A172 (cell line): ENCODE results near the gene RPUSD1. TPM values are rescaled to one million over a fixed set of nuclear protein-coding genes. Genes with fewer than 3 reads are reported as not detected.
"Not testable (repeated sequence)": the region's sequence is repeated elsewhere in the genome, so short reads cannot be mapped to it uniquely, and the experiment has no call there.

Source experiments
- DNase-seq: peaks from one replicate; pipeline ENCODE4 v3.0.0-alpha.2; 2015; ENCODE audit warnings: low spot score
- total RNA-seq: library from RNA; depleted of rRNA; stranded (reverse); fragments of >200 nt; shearing (Covaris generic); gene quantifications from 2 replicates; pipeline ENCODE4 v1.2.3, GENCODE V29; 2014; rRNA removed

Gene RPUSD1
- total RNA-seq, 1 experiment from 2014 or later, result 58.3 TPM

DNA sequence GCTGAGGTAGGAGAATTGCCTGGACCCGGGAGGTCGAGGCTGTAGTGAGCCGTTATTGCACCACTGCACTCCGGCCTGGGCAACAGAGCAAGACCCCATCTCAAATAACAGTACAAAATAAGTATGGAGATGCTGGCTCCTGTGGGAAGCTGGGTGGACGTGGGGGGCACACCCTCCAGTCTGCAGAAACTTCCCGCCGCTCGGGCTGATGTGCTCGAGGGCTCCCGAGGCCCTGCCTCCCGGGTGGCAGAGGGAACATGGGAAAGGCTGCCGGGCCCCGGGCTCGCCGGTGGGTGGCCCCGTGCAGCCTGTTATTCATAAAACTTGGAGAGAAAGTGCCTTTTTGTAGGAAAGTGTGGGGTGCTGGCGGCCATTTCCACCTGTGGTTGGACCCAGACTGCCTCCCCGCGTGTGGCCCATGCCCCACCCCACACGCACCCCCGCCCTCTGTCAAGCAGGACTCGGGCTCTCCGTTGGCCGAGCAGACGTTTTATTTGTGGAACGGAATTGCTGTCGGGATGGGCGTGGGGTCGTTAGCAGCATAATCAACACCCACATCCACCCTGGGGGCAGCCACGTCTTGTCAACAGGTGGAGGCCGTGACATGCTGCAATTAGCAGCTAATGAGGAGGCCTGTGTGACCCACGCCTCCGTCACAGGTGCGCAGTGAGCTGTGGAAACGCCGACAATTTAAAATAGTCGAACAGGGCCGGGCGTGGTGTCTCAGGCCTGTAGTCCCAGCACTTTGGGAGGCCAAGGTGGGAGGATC lies 40.0 kb downstream of the RPUSD1 start:
- no peak for DNase-seq

DNA sequence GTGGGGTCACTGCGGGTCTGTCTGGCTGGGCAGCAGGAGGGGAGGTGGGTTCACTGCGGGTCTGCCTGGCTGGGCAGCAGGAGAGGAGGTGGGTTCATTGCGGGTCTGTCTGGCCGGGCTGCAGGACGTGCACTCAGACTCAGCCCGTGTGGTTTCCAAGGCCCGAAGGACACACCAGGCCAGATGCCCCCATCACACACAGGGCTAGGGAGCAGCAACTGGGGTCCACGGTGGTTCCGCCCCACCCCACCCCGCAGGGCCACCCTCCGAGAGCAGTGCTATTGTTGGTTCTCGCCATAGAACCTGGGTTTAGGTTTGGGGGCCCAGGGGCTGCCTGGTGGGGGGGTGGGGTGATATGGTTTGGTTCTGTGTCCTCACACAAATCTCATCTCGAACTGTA lies 41.5 kb downstream of the RPUSD1 start:
- DNase-seq, result no peak

DNA sequence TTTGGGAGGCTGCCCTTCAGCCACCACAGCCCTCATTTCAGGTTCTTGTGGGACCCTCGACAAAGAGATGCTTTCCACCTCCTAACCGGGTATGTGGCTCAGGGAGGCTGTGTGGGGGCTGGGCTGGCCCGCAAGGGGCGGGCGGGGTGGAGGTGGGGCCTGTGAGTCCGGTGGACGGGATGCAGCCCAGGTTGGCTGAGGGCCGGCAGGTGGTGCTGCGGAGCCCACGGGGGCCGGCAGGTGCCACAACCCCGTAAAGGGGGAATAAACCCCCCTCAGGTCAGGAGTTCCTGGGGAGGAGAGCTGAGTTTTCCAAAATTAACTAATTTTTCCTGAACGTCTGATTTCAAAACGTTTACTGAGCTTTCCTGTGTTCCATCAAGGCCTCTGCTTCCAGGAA lies 42.4 kb downstream of the RPUSD1 start:
- DNase-seq, result no peak

DNA sequence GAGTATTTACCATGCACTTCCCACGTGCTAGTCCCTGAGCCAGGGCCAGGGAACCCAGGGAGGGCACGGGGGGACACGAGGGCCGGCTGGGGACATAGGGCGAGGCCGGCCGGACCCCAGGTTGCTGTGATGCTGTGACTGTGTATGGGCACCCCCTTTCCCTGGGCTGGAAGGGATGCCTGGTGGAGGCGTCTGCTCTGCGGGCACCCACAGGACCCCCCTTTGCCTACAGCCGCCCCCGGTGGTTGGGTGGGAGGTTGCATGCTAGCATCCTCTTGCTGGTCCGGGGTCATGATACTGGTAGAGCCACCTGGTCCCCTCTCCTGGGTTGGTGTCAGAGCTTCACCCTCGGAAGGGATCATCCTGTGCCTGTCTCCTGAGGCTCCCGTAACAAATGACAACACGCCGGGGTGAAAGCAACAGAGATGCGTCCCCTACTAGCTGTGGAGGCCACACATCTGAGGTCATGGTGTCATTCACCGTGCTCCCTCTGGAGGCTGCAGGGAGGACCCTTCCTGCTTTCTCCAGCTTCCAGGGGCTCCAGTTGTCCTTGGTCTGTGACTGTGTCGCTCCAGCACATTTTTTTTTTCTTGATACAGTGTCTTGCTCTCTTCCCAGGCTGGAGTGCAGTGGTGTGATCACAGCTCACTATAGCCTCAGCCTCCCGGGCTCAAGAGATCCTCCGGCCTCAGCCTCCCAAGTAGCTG lies 44.2 kb downstream of the RPUSD1 start:
- no peak for DNase-seq

DNA sequence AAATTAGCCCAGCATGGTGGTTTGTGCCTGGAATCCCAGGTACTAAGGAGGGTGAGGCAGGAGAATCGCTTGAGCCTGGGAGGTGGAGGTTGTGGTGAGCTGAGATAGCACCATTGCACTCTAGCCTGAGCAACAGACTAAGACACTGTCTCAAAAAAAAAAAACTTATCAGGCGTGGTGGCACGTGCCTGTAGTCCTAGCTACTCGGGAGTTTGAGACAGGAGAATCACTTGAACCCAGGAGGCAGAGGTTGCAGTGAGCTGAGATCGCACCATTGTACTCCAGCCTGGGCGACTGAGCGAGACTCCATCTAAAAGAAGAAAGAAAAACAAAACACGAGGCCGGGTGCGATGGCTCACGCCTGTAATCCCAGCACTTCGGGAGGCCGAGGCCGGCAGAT lies 45.3 kb downstream of the RPUSD1 start:
- DNase-seq, result not testable (repeated sequence)

DNA sequence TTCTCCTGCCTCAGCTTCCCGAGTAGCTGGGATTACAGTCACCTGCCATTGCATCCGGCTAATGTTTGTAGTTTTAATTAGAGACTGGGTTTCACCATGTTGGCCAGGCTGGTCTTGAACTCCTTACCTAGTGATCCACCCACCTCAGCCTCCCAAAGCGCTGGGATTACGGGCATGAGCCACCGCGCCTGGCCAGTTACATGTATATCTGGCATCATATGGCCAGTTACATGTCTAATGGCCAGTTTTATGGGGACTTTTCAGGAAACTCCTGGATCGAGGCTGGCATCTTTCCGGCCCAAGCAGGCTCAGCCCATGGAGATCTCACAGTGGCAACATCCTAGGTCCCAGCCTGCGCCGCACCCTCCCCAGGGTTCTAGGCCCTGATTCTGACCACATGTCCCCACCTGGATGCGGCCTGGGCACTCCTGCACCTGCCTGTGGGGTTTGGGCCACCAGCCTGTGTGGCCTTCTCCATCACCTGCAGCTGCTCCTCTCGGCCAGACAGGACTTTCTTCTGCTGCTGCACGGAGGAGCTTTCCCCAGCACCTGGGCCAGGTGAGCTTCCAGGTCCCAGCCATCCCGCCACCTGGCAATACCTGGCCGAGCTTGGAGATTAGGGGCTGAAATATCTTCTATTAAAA lies 46.1 kb downstream of the RPUSD1 start:
- no peak for DNase-seq

DNA sequence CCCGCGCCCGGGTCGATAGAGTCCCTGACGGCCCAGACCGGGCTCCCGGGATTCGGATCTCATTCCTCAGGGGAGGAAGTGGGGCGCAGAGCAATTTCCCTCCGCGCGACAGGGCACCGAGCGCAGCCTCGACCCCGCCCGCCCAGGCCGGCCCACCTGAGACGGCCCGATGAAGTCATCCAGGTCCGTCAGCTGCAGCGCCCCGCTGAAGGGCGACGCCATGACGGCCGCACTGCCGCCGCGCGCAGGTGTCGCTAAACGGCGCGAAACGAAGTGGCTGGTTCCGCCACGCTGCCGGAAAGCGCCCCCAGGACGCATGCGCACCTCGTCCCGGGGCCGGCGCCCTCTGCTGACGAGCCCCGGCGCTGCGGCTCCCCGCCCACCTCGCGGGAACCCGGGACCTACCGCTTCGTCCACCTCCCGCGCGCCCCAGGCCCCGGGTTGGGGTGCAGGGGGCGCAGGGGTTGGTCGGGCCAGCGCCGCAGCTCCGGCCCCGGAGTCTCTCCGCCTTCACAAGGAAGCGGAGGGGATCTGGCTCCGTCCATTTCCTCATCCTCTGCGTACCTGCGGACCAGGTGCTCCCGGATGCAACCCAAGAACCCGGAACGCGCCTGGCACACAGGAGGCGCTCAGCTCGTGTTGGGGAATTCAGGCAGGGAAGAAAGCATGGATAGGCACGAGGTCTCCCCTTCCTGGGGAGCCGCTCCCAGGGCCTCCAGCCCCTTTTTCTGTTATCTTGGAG lies 47.2 kb downstream of the RPUSD1 start, which contains the start of gene CIAO3:
Gene CIAO3, minus strand, starts transcription at position 234 of the 742 bp plus-strand sequence. Its CDS starts 12 bp downstream, at position 222.
- peak; percentile 82 for DNase-seq

DNA sequence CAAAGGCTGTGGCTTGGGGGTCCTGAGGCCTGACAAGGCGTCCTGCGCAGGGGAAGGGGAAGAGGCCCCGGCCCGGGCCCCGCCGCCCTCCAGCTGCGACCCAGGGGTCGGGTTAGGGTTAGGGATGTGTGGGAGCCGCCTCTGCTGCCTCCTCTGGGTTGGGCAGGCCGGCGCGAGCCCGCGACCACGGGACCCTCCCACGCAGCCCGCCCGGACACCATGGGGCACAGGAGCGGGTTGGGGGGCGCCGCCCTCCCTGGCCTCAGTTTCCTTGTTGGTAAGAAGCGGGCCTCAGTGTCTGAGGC lies 47.8 kb downstream of the RPUSD1 start:
- DNase-seq, result no peak

DNA sequence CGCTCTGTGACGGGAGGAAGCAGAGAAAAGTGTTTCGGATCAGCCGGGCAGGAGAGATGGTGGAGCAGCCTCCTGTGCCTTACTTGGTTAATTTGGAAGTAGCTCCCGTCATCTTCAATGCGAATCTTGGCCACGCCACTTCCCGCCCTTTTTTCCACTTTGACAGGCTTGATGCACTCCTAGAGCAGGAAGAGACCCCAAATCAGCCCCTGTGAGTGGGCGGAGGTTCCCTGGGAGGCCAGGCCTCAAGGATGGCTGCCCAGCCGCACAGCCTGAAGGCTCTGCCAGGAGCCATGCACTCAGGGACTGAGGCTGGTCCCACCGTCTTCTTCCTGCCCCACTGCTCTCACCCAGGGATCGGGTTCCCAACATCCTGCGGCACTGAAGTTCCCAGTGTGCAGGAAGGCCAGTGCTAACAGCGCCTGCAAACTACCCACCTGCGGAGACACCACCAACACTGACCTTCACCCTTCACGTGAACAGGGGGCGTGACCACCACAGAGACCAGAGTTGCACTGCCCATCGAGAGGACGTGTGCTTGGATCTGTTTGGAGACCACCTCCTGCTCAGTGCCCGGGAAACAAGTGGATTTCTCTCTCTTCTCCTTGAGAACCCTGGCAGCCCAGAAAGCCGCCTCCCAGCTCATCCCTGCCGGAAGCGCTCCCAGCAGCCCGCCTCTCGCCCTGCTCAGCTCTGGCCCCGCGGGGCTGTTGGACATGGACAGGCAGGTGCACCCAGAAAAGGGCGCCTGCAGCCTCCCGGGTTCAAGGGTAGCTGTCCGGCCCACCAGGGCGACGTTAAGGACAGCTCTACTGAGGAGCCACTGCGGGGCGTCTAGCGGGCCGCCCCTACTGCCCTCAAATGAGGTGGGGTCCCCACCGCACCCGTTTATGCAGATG lies 48.4 kb downstream of the RPUSD1 start:
- DNase-seq, result no peak

DNA sequence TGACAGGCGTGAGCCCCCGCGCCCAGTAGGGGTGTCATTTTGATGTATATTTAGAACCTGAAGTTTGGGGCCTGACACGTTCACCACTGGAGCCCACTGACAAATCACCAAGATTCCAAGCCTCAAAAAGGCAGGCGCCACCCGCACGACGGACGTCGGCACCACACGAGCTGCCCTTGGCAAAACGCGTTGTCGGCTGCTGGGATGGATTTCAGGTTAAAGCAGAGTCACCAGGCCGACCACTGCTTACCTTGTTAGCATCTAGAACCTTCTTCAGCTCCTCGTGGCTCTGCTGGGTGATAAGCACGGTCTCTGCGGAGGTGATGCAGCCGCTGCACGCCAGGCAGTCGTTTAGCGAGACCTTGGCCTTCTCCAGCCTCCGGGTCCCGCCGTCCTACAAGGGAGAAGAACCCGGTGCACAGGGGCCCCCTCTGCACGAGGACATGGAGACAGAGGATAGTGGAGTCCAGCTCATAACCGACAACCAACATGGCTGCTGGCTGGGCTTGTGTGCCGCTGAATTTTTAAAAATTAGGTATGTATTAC lies 51.2 kb downstream of the RPUSD1 start:
- no peak for DNase-seq

DNA sequence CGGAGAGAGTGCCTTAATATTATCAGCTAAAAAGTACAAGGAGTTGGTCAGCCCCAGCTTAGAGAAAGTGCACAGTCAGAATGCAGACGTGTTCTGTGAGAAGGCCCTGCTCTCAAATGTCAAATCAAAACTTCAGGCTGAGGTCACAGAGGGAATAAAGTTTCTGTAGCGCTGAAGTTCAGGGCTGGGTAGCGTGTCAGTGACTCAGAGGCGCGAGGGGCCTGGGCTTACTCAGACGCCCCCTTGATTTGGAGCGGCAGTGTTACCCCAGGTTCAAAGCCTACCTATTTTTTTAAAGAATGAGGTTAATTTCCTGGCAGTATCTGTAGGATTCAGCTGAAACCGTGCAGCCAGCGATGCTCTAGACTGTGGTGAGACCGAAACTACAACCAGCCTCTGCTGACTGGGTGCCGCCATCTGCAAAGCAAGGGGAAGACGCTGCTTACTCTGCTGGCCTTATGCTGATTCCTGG lies 52.2 kb downstream of the RPUSD1 start:
- no peak for DNase-seq

DNA sequence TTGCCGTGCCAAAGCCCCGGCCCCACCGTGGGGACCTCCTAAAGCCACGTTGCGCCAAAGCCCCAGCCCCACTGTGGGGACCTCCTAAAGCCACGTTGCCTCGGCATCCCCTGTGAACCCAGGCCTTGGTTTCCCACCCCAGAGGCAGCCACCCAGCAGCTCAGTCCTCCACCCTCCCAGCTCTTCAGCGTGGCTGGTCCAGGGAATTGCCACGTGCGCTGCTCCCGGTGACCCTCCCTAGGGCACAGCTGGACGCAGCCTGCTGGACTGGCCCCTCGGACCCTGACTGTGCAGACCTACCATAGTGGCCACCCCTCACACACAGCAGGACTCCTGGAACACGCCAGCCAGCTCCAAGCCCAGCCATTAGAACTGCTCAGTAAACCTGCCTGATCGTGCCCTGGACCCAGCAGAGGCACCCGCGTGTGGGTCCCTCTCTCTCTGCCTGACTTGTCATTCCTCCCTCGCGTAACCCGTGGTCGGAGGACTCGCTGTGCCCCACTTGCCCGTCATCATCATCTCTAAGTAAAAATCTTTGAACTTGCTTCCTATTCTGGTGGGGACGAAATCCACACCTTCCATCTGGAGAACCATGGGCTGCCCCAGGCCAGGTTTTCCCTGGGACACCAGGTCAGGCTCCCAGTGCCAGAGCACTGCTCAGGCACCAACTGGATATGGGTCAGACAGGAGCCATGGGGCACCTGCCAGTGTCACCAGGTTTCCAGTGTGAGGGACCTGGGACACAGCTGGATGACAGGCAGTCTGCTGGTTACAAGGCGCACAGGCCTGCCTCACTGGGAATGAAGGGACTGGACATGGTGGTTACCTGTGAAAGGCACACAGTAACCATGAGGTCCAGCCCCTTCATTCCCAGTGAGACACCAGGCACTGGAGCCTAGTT lies 53.0 kb downstream of the RPUSD1 start:
- no peak for DNase-seq

Other genes starting within 250 kb of the RPUSD1 start
- gene PRR35, start 228.0 kb downstream of the RPUSD1 start, total RNA-seq, result not detected in 2 replicates
- gene NHLRC4, start 221.4 kb downstream of the RPUSD1 start, total RNA-seq, result 0.34 TPM in 1 of 2 replicates, not detected in the other
- 76.5 and 77.1 TPM in 2 replicates for gene PIGQ, start 218.4 kb downstream of the RPUSD1 start, total RNA-seq
- 16.8 and 20.2 TPM in 2 replicates for gene RAB40C, start 198.3 kb downstream of the RPUSD1 start, total RNA-seq
- 0.24 TPM in 1 of 2 replicates, not detected in the other for gene WFIKKN1, start 157.4 kb downstream of the RPUSD1 start, total RNA-seq
- gene METTL26, start 152.1 kb downstream of the RPUSD1 start, total RNA-seq, result 126 and 150 TPM in 2 replicates
- gene MCRIP2, start 146.6 kb downstream of the RPUSD1 start, total RNA-seq, result 27.8 and 36.1 TPM in 2 replicates
- 17.1 and 28.7 TPM in 2 replicates for gene WDR90, start 139.0 kb downstream of the RPUSD1 start, total RNA-seq
- gene RHOT2, start 120.2 kb downstream of the RPUSD1 start, total RNA-seq, result 38.5 and 41.2 TPM in 2 replicates
- gene RHBDL1, start 112.7 kb downstream of the RPUSD1 start, total RNA-seq, result 2.2 and 2.8 TPM in 2 replicates
- 227 and 249 TPM in 2 replicates for gene STUB1, start 108.0 kb downstream of the RPUSD1 start, total RNA-seq
- 1.6 and 3.4 TPM in 2 replicates for gene JMJD8, start 104.0 kb downstream of the RPUSD1 start, total RNA-seq
- gene WDR24, start 98.0 kb downstream of the RPUSD1 start, total RNA-seq, result 2.9 and 3.1 TPM in 2 replicates
- gene FBXL16, start 82.6 kb downstream of the RPUSD1 start, total RNA-seq, result 9.9 and 10.0 TPM in 2 replicates
- gene METRN, start 73.3 kb downstream of the RPUSD1 start, total RNA-seq, result 71.9 and 87.2 TPM in 2 replicates
- gene ANTKMT, start 67.2 kb downstream of the RPUSD1 start, total RNA-seq, result 83.8 and 94.2 TPM in 2 replicates
- 2.1 and 4.0 TPM in 2 replicates for gene CCDC78, start 61.9 kb downstream of the RPUSD1 start, total RNA-seq
- 15.0 and 25.3 TPM in 2 replicates for gene HAGHL, start 61.3 kb downstream of the RPUSD1 start, total RNA-seq
- 45.1 and 47.5 TPM in 2 replicates for gene CIAO3, start 47.4 kb downstream of the RPUSD1 start, total RNA-seq
- gene MSLN, start 27.6 kb downstream of the RPUSD1 start, total RNA-seq, result 6.5 and 7.6 TPM in 2 replicates
- 36.9 and 44.2 TPM in 2 replicates for gene CHTF18, start 239 bp upstream of the RPUSD1 start, total RNA-seq
- gene GNG13, start 12.4 kb upstream of the RPUSD1 start, total RNA-seq, result not detected in 2 replicates
- gene LMF1, start 182.6 kb upstream of the RPUSD1 start, total RNA-seq, result 14.1 and 25.1 TPM in 2 replicates
- gene SOX8, start 193.4 kb upstream of the RPUSD1 start, total RNA-seq, result 0.07 and 0.14 TPM in 2 replicates